Measurements from ENCODE around the gene METTL8.
A peak's percentile ranks its signal among the peaks of the same experiment; 100 is the strongest.

Gene METTL8

GRCh38 chr2:171433763-171434012, at the start of gene METTL8:
METTL8 (minus strand) TSS chr2:171433990; CDS start chr2:171392185, 41,805 bp downstream.
- DNase-seq (ENCODE audit: low read depth, low spot score), result no peak

- DNase-seq (ENCODE audit: low read depth, low spot score), result no peak
Observed at GRCh38 chr2:171482877-171483276, 49.1 kb upstream of the METTL8 start.

DNA sequence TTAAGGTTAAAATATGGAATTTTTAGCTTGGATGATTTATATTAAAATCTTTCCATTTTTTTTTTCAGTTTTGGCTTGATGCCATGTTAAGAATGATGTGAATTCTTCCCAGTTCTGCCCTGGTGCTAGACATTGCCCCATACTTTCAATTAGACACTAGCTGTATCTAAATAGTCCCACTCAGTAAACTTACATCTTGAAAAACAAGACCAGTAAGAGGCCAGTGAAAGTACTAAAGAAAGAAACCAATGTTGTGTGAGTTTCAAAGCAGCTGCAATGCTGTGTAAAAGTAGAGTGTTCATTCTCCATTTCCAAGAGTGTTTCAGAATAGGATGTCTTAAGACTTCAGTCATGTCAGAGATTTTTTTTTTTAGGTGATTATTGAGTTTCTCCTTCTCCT, 48.5 kb upstream of the METTL8 start:
- DNase-seq (ENCODE audit: low read depth, low spot score), result no peak

- no peak for DNase-seq (ENCODE audit: low read depth, low spot score)
Observed at GRCh38 chr2:171480908-171481307, 47.1 kb upstream of the METTL8 start.

DNA sequence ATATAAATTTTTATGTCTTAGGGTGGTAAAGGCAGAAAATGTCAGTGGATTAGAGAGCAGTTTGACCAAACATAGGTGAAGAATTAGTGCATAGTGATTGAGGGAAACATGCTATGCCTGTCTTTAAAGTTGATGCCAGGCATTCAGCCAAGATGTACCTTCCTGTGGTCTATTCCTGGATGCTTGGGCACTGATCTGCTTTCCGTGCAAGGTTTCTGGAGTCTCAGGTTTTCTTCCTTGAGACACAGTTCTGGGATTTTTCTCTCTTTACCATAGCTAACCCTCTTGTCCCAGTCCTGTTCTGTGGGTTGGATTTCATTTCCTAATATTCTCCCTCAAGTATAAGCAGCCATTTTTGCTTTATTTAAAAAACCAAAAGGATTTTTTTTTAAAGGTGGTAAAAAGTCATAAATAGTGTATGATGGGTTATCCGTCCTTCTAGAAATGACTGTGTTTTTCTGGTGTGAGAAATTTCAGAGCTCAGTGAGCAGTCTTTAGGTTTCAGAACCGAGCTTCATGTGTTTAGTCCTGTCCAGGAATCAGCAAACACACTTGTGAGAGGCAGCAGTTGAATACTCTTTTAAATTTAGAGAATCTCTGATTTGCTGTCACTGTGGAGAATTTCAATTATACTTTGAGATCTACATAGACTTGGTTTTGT, 45.5 kb upstream of the METTL8 start:
- DNase-seq (ENCODE audit: low read depth, low spot score), result no peak

DNA sequence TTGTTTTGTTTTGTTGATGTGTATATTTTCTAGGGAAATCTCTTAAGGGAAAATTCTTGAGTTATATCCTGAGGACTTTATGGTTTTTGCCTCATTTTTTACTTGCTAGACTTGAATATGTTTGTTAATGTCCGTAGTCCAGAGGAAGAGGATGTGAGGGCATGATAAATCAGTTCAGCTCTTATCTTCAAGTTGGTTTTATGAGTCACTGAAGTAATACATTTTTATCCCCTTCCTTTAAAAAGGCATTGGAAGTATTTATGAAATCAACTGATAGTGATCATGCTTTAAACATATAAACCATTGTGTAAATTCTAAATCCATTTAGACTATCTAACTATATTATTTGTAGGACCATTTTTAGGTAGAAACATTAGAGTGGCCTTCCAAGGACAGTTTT, 44.6 kb upstream of the METTL8 start:
- no peak for DNase-seq (ENCODE audit: low read depth, low spot score)

GRCh38 chr2:171475979-171476378, 42.2 kb upstream of the METTL8 start:
- DNase-seq (ENCODE audit: low read depth, low spot score), result no peak

GRCh38 chr2:171470129-171470528, 36.3 kb upstream of the METTL8 start:
- no peak for DNase-seq (ENCODE audit: low read depth, low spot score)

- DNase-seq (ENCODE audit: low read depth, low spot score), result no peak
Observed at GRCh38 chr2:171469176-171469575, 35.4 kb upstream of the METTL8 start.

GRCh38 chr2:171460537-171460936, 26.7 kb upstream of the METTL8 start:
- no peak for DNase-seq (ENCODE audit: low read depth, low spot score)

DNA sequence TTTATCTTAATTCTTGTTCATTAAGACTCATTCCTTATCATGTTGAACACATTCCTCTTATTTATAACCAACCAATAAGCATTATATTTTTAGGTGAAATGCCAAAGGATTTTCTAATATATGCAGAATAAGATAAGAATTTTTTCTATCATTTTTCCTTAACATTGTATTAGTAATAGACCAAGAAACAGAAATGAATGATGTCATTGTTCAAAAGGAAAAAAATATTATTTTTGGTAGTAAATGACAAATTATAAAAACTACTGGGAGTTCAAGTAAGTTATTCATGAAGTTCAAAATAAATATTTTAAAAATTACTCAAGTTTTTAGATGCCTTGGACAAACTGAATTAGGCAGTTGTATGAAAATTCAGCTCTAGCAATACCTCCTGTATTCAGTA, 25.7 kb upstream of the METTL8 start:
- DNase-seq (ENCODE audit: low read depth, low spot score), result no peak

DNA sequence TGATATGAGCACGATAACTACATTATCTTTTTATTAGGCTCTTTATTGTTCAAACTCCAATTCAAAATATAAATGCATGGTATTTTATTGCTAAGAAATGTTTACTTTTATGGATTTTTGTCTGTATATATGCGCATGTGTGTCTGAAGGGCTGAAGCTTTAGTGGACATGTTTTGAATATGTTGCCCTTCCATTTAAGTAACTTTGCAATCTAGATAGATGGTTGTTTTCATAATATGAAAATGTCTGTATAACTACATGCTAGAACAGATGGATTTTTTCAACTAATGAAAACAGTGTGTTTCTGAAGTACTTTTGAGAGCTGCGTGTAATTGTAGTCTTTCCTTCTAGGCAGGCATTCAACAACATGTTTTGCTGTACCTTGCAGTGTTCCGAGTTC, 19.0 kb upstream of the METTL8 start:
- DNase-seq (ENCODE audit: low read depth, low spot score), result no peak

DNA sequence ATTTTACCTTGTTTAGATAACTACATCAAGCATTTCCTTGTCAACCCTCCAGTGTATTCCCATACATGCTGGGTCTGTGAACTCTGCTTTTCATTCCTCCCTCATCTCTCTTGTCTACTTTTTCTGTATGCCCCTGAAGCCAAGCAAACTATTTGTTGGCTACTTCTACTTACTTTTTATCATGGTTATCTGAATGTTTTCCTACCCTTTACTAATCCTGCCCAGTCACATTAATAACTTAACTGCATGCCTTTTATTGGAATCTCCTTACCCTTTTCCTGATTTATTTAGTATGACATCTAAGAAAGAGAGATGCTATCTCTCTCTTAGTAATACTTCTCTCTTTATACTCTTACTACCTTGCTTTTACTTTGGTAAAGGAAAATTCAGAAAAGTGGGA, 17.3 kb upstream of the METTL8 start:
- no peak for DNase-seq (ENCODE audit: low read depth, low spot score)

DNA sequence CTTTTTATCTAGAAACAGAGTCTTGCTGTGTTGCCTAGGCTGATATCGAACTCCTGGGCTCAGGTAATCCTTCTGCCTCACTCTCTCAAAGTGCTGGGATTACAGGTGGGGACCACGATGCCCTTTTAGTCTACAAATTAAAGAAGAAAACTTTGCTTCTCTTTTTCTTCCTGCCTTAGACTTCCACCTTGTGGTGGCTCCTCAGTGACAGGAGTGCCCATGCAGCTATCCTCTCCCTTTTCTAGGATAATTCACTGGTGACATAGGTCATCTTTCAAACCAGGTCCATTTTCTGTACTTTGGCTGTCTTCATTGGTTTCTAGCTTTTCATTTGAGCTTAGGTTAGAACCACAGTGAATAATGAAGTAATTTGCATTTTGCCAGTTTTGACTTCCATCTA, 13.9 kb upstream of the METTL8 start:
- DNase-seq (ENCODE audit: low read depth, low spot score), result no peak

- DNase-seq (ENCODE audit: low read depth, low spot score), result no peak
Observed at GRCh38 chr2:171441470-171441869, 7.7 kb upstream of the METTL8 start.

DNA sequence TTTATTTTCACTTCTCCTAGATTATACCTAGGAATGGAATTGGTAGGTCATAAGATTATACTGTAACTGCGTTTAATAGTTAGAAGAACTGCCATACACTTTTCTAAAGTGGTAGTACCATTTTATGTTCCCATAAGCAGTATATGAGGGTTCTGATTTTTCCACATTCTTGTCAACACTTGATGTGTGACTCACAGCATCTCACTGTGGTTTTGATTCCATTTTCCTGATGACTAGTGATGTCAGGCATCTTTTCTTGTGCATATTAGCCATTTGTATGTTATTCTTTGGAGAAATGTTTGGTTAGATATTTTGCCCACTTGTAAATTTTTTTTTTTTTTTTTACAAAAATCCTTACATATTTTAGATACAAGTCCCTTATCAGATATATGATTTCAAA, 2.5 kb upstream of the METTL8 start:
- DNase-seq (ENCODE audit: low read depth, low spot score), result no peak

DNA sequence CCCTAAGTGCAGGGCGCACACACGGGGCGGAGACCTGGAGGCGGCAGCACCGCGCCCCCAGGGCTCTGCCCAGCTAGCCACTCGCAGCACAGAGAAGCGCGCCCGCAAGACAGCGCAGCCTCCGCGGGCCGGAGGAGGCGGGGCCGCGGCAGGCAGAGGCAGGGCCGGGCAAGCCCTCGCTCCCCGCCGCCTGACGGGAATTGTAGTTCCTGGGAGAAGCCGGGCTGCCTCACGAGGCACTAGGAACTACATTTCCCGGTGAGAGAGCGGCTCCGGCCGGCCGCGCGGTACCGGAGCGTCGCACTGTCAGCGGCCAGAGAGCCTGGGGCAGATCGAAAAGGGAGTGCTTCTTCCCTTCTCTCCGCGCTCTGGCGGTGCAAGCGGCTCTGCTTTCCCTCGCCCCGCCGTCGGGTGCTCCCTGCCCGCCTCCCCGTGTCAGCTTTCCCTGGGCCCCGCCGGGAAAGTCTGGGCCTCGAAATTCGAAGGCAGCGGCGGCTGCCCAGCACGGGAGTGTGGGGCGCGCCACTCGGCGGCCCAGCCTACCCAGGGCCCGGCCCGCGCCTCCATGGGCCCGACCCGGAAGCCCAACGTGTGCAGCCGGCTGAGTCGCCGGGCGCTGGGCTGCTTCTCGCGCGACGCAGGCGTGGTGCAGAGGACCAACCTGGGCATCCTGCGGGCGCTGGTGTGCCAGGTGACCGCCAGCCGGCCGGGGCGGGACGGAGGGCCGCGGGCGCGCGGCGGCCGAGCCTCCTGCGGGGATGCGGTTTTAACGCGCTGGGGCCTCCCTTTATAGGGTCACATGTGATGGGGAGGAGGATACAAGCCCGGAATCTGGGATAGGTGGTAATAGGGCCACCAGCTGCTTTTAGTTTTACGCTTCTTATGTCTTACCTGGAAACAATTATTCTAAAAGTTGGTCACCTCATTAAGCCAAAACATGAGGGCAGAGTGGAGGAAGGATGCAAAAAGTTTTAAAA, 511 bp upstream of the METTL8 start, which contains the start of gene DCAF17:
DCAF17 (plus strand) TSS at position 214 of the 977 bp plus-strand sequence; CDS start at position 566, 352 bp downstream.
- peak; percentile 89 for DNase-seq (ENCODE audit: low read depth, low spot score)

GRCh38 chr2:171432969-171433762, 624 bp downstream of the METTL8 start:
- DNase-seq (ENCODE audit: low read depth, low spot score), result no peak

- DNase-seq (ENCODE audit: low read depth, low spot score), result no peak
Observed at GRCh38 chr2:171432206-171432968, 1.4 kb downstream of the METTL8 start.

- no peak for DNase-seq (ENCODE audit: low read depth, low spot score)
Observed at GRCh38 chr2:171431677-171432167, 2.1 kb downstream of the METTL8 start.
